SIG-M5 treated with dmso at 0.1 percent for 504 hours (cell line): ENCODE results near the gene SCFD1.

Experiments used
- DNase-seq: peaks from one replicate; lab custom pipeline; 2025; ENCODE audit not compliant: unreplicated experiment; lab: John Stamatoyannopoulos, UW

Gene SCFD1

DNA sequence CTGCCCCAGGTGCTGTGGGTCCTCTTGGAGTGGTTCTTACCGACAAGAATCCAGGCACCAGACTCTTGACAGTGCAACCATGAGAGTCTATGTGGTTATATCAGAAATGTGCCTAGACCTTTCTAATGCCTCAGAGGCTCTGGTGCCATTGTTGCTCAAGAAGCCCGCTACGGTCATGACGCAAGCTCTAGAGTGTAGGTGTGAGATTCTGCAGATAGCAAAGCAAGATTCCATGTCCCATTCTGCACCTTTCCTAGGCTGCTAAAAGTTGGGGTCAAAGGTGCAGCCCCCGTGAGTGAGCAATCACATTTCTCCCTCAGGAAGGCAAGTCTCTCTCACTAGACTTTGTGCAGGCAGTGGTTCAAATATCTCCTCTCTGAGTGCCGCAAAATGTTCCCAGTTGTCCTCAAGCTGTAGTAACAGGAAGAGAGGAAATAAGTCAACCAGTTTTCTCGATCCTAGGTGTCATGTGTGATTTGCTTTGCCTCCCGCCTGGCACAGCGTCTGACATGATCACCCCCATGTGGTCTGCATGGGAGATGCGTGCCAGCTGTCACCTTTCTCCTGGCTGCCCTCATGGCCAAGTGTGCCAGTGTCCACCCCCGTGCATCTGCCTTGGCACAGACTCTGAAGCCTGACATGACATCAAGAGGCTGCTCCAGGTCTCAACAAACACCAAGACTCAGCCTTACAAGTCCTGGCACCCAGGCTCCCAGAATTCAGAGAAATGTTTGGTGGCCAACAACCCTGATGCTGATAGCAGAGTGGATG, 129.7 kb downstream of the SCFD1 start:
- DNase-seq: no peak

DNA sequence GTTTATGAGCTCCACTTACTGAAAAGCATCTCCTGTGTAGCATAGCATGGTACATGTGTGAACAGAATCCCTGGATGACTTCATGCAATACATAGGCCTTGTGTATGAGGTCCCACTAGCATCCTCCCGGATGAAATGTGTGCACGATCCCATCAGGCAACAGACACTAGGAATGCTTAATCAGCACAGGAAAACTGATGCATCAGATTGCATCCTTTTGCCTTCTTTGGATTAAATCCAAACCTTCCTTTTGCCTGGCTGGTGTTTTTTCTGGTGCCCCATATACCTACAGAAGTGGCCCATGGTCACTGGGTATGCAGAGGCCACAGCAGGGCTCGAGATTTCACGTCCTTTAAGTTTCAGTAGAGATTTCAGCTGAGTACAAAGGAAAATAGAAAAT, 131.3 kb downstream of the SCFD1 start:
- no peak for DNase-seq

DNA sequence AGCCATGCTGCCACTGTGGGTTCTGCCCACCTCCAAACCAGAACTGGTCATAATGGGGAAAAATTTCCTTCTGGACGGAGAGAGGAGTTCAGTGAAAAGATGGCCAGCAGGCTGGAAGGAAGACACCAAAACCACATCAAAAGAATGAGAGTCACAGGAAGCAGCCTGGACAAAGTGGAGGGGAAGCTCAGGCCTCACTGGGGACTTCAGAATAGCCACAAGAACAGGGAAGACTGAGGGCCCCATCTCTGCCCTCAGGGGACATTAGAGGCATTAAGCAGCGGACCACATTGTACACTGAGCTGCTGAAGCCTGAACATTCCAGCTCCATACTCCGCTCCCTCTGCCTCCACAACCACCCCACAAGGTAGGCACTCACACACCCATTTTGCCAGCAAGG, 132.7 kb downstream of the SCFD1 start:
- no peak for DNase-seq

DNA sequence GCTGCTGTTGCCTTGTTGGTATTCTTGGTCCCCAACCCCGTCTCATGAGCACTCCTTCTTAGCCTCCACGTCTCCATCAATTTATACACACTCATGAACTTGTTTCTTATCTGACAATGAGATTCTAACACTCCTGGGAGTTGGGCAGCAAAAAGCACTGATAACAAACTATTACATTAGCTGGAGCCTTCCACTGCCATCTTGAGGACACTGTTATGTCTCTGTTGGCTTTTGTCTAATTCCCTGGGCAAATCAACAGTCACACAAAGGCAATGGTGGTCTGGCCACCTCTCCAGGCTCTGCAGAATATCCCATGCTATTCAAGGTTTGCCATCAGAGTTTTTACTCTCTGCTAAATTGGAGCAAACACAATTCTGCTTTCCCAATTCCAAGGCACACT, 134.5 kb downstream of the SCFD1 start:
- no peak for DNase-seq

DNA sequence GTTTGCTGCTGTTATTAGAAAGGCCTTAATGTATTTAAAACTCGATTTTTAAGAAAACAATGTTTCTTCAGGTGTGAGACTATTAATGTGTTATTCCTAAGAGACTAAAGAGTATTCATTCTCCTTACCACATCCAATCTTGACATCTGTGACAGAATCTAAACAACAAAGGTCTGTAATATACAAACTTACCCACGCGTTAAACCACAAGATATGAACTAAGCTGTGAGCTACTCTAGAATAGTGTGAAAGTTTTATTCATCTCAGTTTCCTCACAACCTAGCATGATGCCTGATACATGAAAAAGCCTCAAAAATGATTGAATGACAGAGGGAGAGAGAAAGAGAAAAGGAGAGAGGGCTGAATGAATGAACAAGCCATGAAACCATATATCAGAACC, 135.0 kb downstream of the SCFD1 start:
- DNase-seq: no peak

DNA sequence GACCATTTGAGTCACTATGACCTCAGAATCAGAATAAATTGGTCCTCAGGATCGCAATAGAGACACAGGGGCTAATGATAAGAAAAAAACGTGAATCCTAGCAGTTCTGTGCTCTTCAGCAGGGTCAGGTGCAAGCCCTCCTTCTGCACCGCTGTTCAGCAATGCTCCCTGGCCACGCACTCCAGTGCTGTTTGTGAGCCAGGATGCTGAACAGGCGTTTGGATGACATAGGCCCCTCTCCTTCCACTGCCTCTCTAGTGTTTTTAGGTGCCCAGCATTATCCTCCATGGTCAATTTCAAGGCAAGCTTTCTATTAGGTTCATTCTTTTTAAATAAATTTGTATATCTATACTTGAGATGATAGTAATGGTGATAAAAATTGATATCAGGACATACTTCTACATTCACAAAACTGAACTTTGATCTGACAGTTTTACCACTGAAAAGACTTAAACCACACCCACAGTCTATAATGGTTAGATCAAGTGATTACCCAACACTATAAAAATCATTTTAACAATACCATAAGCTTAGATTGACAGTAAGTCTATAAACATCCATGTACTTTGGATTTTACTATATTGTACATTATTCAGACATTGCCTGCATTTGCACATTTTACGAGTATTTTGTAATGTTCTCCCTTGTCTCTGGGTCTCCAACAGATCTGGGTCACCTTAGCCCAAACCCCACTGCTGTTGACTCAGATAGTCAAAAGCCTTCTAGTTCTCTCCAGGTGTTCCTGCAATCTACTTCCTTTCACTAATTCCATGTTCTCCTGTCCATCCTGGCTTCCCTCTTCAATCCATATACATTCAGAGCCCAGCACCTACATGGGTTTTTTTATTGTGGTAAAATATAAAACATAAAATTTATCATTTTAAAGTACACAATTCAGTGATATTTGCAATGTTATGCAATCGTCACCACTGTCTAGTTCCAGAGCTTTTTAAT, 137.3 kb downstream of the SCFD1 start:
- DNase-seq: no peak

DNA sequence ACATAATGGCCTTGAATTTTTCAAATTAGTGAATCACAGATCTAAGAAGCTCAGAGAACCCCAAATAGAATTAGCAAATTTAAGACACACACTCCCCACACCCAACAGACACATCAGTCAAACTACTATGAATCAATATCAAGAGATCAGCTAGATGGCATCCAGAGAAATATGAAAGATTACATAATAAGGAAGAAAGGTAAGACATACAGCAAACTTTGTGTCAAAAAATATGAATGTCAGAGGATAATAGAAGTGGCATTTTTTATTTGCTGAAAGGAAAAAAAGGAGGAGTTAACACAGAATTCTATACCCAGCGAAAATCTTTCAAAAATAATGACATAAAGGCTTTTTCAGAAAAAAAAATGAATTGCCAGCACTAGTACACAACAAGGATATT, 141.8 kb downstream of the SCFD1 start:
- DNase-seq: no peak

DNA sequence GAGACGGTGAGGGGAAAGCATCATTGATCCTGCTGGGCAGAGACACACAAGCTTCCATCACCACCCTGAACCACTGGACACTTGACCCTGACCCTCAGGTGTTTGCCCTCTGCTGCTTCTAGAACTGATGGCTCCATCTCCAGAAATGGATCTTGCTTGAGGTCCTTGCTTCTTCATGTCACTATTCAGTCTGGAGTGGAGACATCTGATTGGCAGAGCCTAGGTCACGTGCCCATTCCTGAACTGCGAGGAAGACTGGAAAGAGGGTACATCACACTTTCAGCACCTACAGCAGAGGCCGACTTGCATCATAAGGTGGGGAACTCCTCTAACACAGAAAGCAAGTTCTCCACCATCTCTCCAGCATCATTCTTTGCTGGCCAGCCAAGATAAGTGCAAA, 145.5 kb downstream of the SCFD1 start:
- DNase-seq: no peak

DNA sequence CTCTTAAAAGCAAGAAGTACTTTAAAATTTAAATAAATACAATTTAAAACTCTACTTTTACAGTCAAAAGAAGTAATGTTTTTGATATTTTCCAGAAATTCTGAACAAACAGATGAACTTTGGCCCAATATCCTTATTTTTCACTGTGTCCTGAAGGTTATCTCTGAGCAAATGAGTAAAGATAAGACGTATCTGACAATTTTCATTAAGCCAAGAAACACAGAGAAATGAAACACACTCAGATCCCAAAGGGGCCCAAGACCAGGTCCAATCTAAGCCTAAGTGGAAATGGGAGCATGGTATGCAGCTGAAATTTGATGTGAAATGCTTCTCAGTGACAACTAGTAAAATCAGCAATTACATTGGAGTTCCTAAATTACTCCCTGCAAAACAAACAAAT, 146.7 kb downstream of the SCFD1 start:
- no peak for DNase-seq

DNA sequence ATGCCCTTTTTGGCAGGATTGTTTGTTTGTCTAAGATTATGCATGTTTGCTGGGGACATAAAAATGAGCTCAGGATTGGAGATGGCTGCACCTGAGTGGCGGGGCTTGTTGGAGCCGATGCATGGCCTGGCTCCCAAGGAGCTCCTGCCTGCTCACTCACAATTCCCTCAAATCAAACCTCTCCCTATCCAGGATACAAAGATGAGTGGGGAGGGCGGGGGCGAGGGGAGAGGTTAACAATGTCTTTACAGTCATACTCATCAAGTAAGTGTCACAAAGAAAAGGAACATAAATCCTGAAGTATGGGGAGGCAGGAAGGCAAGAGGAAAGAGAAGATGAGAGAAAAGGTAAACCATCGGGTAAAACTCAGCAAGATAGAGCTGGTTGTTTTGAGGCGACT, 148.3 kb downstream of the SCFD1 start:
- DNase-seq: no peak

DNA sequence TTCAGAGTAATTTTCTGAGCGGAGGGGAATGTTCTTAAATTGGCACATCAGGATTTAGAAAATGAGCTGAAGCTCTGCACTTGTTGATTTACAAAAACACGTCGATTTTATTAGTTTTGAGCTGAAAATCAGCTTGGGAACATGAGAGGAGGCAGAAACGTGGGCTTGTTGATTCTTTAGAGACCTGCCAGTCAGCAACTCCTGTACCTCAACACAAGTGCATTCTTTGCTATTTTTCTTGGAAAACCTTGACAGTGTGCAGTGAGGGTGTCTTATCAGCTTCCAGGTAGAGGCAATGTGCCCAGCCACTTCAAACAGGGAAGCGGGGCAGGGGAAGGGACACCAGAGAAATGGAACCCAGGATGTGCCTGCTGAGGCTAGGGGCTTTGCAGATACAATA, 149.5 kb downstream of the SCFD1 start:
- no peak for DNase-seq

DNA sequence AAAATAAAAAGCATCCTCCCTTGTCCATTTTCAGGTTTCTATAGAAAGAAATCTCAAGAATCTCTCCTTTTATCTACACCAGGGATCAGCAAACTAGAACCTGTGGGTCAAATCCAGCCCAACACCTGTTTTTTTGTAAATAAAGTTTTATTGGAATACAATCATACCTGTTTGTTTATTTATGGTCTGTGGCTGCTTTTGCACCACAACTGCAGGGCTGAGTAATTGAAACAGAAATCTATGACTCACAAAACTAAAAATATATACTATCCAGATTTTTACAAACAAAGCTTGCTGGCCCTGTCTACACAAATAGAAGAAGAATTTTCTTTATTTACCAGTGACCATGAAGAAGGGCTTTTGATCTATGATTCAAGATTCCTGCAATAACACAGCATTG, 157.1 kb downstream of the SCFD1 start:
- no peak for DNase-seq
